ENCODE data around the gene RAE1. TPM values are rescaled to one million over a fixed set of nuclear protein-coding genes. Genes with fewer than 3 reads are reported as not detected.

RAE1 gene
- total RNA-seq, 3 donors from 2014 or later (not counting 1 experiment from before 2014, with no cell fraction given): 50.3 to 66.8 (median 52.5) TPM

DNA sequence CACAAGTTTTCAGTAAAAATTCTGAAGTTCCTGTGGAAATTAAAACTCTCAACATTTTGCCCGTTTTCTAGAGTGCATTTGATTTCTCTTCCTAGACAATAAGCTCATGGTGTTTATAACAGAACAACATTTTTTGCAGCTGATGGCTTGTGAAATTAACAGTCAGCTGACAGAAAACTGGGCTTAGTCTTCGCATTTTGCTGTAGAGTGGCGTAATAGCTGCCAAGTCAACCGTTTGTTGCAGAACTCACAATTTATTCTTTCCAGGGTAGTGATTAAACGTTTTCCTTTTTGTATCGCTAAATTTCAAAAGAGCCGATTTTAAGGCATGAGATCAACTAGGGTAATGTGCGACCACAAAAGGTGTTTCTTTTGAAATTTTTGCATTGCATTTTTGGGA lies 20.1 kb upstream of the RAE1 start:
- Mint-ChIP-seq H3K4me3 (no peak overlapping the region), H3K36me3 (no peaks in the 10 kb centered on the region), H3K4me1 (peaks cover 6 to 7% of the 10 kb centered on the region in 2 donors), H3K9me3 (no peaks in the 10 kb centered on the region), H3K27ac (no peak overlapping the region), H3K27me3 (ENCODE audit: low read depth in 2 of 2) (peaks cover 16 to 50% of the 10 kb centered on the region in 2 donors)
- Histone ChIP-seq H3K36me3 (ENCODE audit: control insufficient read depth, insufficient read depth, low read length) (no peaks in the 10 kb centered on the region), H3K4me3 (ENCODE audit: low read length) (no peak overlapping the region), H3K27me3 (ENCODE audit: control insufficient read depth, insufficient read depth, low read length) (peaks cover 18% of the 10 kb centered on the region), H3K27ac (ENCODE audit: low read length) (no peak overlapping the region), H3K9me3 (ENCODE audit: control insufficient read depth, insufficient read depth, low read length) (no peaks in the 10 kb centered on the region), H3K4me1 (ENCODE audit: control insufficient read depth, insufficient read depth, low read length) (no peaks in the 10 kb centered on the region)
- ATAC-seq (no peak), DNase-seq (no peak)
- TF ChIP-seq, protein P1, sequence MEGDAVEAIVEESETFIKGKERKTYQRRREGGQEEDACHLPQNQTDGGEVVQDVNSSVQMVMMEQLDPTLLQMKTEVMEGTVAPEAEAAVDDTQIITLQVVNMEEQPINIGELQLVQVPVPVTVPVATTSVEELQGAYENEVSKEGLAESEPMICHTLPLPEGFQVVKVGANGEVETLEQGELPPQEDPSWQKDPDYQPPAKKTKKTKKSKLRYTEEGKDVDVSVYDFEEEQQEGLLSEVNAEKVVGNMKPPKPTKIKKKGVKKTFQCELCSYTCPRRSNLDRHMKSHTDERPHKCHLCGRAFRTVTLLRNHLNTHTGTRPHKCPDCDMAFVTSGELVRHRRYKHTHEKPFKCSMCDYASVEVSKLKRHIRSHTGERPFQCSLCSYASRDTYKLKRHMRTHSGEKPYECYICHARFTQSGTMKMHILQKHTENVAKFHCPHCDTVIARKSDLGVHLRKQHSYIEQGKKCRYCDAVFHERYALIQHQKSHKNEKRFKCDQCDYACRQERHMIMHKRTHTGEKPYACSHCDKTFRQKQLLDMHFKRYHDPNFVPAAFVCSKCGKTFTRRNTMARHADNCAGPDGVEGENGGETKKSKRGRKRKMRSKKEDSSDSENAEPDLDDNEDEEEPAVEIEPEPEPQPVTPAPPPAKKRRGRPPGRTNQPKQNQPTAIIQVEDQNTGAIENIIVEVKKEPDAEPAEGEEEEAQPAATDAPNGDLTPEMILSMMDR (IDR thresholded peaks at IDR 0.05): no peak
- intact Hi-C loops (cut with micrococcal nuclease): no loop called here
- 78% methylated on average over 7 of the region's 8 CpGs for WGBS (ENCODE audit: insufficient coverage)

- Mint-ChIP-seq H3K36me3 (no peaks in the 10 kb centered on the region), H3K27ac (no peak overlapping the region), H3K27me3 (ENCODE audit: low read depth in 2 of 2) (peaks cover 17 to 45% of the 10 kb centered on the region in 2 donors), H3K4me3 (no peak overlapping the region), H3K4me1 (peaks cover 6 to 7% of the 10 kb centered on the region in 2 donors), H3K9me3 (no peaks in the 10 kb centered on the region)
- Histone ChIP-seq H3K27ac (ENCODE audit: low read length) (no peak overlapping the region), H3K27me3 (ENCODE audit: control insufficient read depth, insufficient read depth, low read length) (peaks cover 20% of the 10 kb centered on the region), H3K36me3 (ENCODE audit: control insufficient read depth, insufficient read depth, low read length) (no peaks in the 10 kb centered on the region), H3K4me3 (ENCODE audit: low read length) (no peak overlapping the region), H3K4me1 (ENCODE audit: control insufficient read depth, insufficient read depth, low read length) (no peaks in the 10 kb centered on the region), H3K9me3 (ENCODE audit: control insufficient read depth, insufficient read depth, low read length) (no peaks in the 10 kb centered on the region)
- TF ChIP-seq, protein P1 (IDR thresholded peaks at IDR 0.05): no peak
- intact Hi-C loops (cut with micrococcal nuclease): no loop called here
- DNase-seq (no peak), ATAC-seq (peak; percentile 64 to 88 (median 70))
- WGBS (ENCODE audit: insufficient coverage): no CpG with 5 or more reads among the region's 1 CpG
These were observed 18.7 kb upstream of the RAE1 start for GRCh38 chr20:57332105-57333089.

DNA sequence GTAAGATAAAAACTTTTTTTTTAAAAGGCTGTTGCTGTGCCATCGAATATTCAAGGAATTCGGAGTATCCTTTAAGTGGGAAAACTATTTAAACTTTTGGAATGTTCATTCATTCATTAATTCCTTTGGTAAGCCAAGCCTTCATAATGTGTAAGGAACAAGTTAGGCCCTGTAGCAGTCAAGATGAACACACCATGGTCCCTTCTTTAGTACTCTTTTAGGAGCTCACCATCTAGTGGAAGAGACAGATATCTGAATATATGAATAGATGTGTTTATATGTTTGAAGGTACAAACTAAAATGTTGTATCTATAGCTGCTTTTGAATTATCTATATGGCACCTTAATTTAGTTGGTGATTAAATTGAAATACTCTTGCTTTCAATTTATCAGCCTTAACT lies 15.7 kb upstream of the RAE1 start:
- Mint-ChIP-seq H3K27ac (no peak overlapping the region), H3K4me1 (peaks cover 6 to 7% of the 10 kb centered on the region in 2 donors), H3K4me3 (no peak overlapping the region), H3K36me3 (no peaks in the 10 kb centered on the region), H3K9me3 (no peaks in the 10 kb centered on the region), H3K27me3 (ENCODE audit: low read depth in 2 of 2) (peaks cover 17 to 35% of the 10 kb centered on the region in 2 donors)
- no peak for DNase-seq
- no peak overlapping the region for H3K27ac ChIP-seq (ENCODE audit: low read length)
- H3K36me3 ChIP-seq (ENCODE audit: control insufficient read depth, insufficient read depth, low read length): no peaks in the 10 kb centered on the region
- H3K4me3 ChIP-seq (ENCODE audit: low read length): no peak overlapping the region
- H3K4me1 ChIP-seq (ENCODE audit: control insufficient read depth, insufficient read depth, low read length): no peaks in the 10 kb centered on the region
- ATAC-seq: no peak
- H3K9me3 ChIP-seq (ENCODE audit: control insufficient read depth, insufficient read depth, low read length): no peaks in the 10 kb centered on the region
- 94% methylated on average over 2 of the region's 2 CpGs for whole genome bisulfite sequencing (ENCODE audit: insufficient coverage)
- H3K27me3 ChIP-seq (ENCODE audit: control insufficient read depth, insufficient read depth, low read length): peaks cover 22% of the 10 kb centered on the region
- intact Hi-C loops (cut with micrococcal nuclease): no loop called here
- TF ChIP-seq, protein P1 (IDR thresholded peaks at IDR 0.05): no peak
